GM21367 (cell line): ENCODE measurements around the gene LOXL1.

Experiments used
- ATAC-seq: cut with Tn5 transposase; IDR thresholded peaks from one replicate; pipeline ENCODE4 v1.9.1; 2021; ENCODE audit not compliant: unreplicated experiment

LOXL1 gene, protein sequence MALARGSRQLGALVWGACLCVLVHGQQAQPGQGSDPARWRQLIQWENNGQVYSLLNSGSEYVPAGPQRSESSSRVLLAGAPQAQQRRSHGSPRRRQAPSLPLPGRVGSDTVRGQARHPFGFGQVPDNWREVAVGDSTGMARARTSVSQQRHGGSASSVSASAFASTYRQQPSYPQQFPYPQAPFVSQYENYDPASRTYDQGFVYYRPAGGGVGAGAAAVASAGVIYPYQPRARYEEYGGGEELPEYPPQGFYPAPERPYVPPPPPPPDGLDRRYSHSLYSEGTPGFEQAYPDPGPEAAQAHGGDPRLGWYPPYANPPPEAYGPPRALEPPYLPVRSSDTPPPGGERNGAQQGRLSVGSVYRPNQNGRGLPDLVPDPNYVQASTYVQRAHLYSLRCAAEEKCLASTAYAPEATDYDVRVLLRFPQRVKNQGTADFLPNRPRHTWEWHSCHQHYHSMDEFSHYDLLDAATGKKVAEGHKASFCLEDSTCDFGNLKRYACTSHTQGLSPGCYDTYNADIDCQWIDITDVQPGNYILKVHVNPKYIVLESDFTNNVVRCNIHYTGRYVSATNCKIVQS

GRCh38 chr15:73926219-73927002 is at the start of gene LOXL1:
LOXL1 (plus strand) TSS chr15:73926462; CDS start chr15:73926784, 322 bp downstream.
- no peak for ATAC-seq

DNA sequence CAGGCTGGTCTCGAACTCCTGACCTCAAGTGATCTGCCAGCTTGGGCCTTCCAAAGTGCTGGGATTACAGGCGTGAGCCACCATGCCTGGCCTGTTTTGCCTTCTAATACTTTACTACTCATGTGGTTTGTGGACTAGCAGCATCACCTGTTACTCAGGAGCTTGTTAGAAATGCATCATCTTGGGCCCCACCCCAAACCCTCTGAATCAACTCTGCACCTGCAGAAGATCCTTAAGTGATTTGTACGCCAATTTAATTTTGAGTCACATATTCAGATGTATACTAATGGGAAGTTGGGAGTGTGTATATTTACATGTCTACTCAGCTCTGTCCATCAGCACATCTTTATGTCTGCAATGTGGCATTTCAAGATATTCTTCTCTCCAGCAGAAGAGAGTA is 46.8 kb upstream of the LOXL1 start:
- no peak for ATAC-seq

DNA sequence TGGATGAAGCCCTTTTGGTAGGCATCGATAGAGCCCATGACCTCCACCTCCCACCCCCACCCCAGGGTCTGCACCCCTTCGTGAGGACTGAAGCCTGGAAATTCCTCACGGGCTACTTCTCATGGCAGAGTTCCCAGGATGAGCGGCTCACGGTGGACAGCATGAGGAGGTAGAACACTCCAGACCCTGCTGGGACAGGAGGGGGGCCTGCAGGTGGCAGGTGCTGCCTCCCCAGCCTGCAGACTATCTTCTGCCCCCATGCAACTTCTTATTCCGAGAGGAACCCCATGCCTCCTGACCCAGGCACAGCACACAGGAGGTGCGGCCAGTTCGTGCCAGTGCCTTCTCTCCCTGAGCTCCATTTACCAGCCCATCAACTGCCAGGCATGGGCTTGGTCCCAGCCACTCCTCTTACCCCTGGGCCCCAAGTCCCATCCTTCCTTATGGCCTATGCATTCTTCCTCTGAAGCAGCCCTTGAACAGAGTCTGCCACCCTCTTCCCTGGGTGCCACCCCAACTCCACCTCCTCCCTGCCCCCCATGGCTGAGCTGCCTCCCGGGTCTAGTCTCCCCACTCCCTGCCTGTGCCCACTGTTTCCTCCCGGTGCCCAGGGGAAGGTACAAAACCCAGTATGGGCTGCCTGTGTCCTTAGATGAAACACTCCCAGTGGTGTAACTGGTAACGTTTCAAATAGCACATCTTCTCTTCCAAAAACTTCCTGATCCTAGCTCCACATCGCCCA is 44.5 kb upstream of the LOXL1 start:
- ATAC-seq = no peak

- no peak for ATAC-seq
Measured at GRCh38 chr15:73882761-73883419, 43.4 kb upstream of the LOXL1 start.

GRCh38 chr15:73884159-73884558 is 42.1 kb upstream of the LOXL1 start:
- no peak for ATAC-seq

GRCh38 chr15:73885954-73886700 is 40.1 kb upstream of the LOXL1 start:
- ATAC-seq = no peak

GRCh38 chr15:73886717-73887345 is 39.4 kb upstream of the LOXL1 start:
- ATAC-seq = no peak

DNA sequence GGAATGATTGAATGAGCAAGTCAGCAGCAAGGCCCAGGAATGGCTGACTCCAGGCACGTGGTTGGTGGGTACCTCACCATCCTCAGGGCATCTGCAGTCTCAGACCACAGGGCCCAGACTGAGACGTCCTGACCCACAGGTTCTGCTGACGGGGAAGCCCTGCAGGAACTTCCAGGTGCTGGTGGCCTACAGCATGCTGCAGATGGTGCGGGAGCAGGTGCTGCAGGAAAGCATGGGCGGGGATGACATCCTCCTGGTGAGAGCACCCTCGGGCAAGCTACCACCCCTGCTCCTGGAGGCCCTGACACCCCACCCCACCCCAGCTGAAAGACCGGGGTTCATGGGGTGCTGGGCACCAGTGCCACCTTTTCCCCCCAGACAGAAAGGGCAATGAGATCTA is 38.8 kb upstream of the LOXL1 start:
- no peak for ATAC-seq

DNA sequence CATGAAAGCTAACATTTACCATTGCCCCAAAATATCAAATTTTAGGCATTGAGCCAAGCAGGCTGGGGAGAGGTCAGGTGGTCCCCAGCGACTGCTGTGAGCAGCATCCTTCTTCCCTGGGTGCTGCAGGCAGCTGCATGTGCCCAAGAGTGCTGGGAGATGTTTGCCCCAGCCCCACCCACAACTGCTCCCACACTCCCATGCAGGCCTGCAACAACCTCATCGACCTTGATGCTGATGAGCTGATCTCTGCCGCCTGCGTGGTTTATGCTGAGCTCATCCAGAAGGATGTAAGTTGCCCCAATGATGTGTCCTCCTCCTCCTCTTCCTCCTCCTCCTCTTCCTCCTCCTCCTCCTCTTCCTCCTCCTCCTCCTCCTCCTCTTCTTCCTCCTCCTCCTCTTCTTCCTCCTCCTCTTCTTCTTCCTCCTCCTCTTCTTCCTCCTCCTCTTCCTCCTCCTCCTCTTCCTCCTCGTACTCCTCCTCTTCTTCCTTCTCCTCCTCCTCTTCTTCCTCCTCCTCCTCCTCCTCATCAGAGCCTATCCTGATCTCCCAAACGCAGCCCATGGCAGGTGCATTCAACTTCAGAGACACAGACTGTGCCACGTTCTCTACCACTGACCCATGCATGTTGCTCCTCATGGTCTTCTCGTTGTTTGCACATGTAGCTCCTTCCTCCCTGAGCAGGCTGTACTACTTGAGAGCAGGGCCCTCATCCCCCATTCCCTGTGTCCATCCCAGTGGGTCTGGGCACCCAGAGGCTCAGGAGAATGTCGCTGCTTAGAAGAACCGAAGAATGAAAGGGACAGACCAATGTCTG is 37.8 kb upstream of the LOXL1 start:
- ATAC-seq = no peak

- ATAC-seq = no peak
Measured at GRCh38 chr15:73889053-73889761, 37.1 kb upstream of the LOXL1 start.

GRCh38 chr15:73889762-73890124 is 36.5 kb upstream of the LOXL1 start:
- ATAC-seq = no peak

GRCh38 chr15:73891328-73892315 is 34.6 kb upstream of the LOXL1 start:
- ATAC-seq = no peak

- no peak for ATAC-seq
Measured at GRCh38 chr15:73892446-73893226, 33.6 kb upstream of the LOXL1 start.

DNA sequence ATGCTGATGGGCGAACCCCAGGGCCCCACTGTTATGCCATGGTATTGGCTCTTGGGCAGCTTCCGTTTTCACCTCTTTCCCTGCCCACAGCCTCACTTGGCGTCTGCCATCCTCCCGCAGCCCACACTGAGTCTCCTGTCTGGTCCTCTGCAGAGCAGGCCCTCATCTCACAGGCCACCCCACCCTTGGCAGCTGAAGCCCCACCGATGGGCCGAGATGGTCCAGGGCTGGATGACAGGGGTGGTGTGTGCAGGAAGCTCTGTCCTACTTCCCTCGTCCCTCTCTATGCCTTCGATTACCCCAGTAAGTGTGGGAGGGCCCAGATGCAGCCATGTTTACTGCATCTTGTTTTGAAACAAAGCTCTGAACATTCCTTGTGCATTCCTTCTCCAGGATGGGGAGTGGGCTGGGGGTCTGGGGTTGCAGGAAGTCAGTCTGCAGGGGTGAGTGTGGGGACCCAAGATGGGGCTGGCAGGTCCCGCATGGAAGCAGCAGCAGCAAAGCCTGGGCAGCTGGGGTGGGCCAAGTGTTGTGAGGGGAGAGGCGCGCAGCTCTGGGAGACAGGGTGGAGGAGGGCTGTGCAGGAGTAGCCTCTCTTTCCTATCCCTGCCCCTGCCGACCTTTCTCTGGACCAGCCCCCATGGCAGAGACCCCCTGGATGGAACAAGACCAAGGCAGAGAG is 32.0 kb upstream of the LOXL1 start:
- ATAC-seq = no peak

DNA sequence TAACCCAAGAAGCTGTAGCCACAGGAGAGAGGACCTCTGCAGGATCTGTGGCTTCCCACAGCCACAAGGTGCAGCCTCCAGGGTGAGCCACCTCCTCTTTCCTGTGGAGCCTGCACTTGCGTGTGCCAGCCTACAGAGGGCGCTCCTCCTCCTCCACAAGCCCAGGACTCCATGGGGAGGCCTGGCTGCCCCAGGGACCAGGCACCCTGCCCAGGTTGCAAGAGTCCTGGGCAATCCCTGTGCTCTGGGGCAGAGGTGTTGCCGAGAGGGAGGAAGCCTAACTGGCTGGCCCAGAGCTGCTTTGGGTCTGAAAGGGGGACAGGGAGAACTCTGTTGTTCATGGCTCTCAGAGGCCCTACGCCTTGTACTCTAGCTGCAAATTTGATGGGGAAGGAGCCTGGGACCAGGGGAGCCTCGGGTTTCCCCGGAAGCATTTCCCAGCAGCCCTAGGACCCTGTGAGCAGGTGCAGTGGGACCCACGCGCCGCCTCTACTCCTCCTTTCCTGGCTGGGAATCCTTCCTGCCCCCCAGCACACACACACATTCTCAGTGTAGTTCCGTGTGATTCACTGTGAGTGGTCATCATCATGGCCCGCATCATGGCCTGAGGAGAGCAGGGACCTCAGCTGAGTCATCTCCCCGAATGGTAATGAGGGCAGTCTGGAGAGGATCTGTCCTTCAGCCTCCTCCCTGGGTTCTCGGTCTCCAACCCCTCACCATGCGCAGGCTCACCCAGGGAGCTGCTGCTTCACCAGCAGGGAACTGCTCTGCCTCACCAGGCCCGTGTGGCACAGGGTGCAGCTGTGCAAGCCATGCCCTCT is 28.6 kb upstream of the LOXL1 start:
- ATAC-seq = no peak
